ENCODE measurements around the gene OR6C2. TPM values are rescaled to one million over a fixed set of nuclear protein-coding genes. Genes with fewer than 3 reads are reported as not detected.

OR6C2 gene
- total and polyA plus RNA-seq, 9 donors: not detected

Other genes with a start within 250 kb of the OR6C2 start
- gene OR10A7, start 223.1 kb upstream of the OR6C2 start, total RNA-seq: not detected
- gene OR10A7, start 223.1 kb upstream of the OR6C2 start, polyA plus RNA-seq (ENCODE audit: insufficient read depth in 1 of 8, insufficient read length in 8 of 8, low replicate concordance in 1 of 8): not detected
- gene OR6C74, start 199.5 kb upstream of the OR6C2 start, total RNA-seq: not detected
- gene OR6C74, start 199.5 kb upstream of the OR6C2 start, polyA plus RNA-seq (ENCODE audit: insufficient read depth in 1 of 8, insufficient read length in 8 of 8, low replicate concordance in 1 of 8): not detected
- not detected for gene OR6C6, start 147.5 kb upstream of the OR6C2 start, total RNA-seq
- not detected for gene OR6C6, start 147.5 kb upstream of the OR6C2 start, polyA plus RNA-seq (ENCODE audit: insufficient read depth in 1 of 8, insufficient read length in 8 of 8, low replicate concordance in 1 of 8)
- not detected for gene OR6C1, start 129.7 kb upstream of the OR6C2 start, total RNA-seq
- gene OR6C1, start 129.7 kb upstream of the OR6C2 start, polyA plus RNA-seq (ENCODE audit: insufficient read depth in 1 of 8, insufficient read length in 8 of 8, low replicate concordance in 1 of 8): not detected
- gene OR6C3, start 113.3 kb upstream of the OR6C2 start, total RNA-seq: not detected
- gene OR6C3, start 113.3 kb upstream of the OR6C2 start, polyA plus RNA-seq (ENCODE audit: insufficient read depth in 1 of 8, insufficient read length in 8 of 8, low replicate concordance in 1 of 8): not detected
- not detected for gene OR6C75, start 81.1 kb upstream of the OR6C2 start, total RNA-seq
- under 1 TPM in 1 of 8 donors, not detected in 7; 0.06 TPM for gene OR6C75, start 81.1 kb upstream of the OR6C2 start, polyA plus RNA-seq (ENCODE audit: insufficient read depth in 1 of 8, insufficient read length in 8 of 8, low replicate concordance in 1 of 8)
- gene OR6C65, start 43.5 kb upstream of the OR6C2 start, total RNA-seq: not detected
- gene OR6C65, start 43.5 kb upstream of the OR6C2 start, polyA plus RNA-seq (ENCODE audit: insufficient read depth in 1 of 8, insufficient read length in 8 of 8, low replicate concordance in 1 of 8): not detected
- gene OR6C76, start 17.8 kb upstream of the OR6C2 start, total RNA-seq: not detected
- gene OR6C76, start 17.8 kb upstream of the OR6C2 start, polyA plus RNA-seq (ENCODE audit: insufficient read depth in 1 of 8, insufficient read length in 8 of 8, low replicate concordance in 1 of 8): not detected
- not detected for gene OR6C70, start 26.1 kb downstream of the OR6C2 start, total RNA-seq
- not detected for gene OR6C70, start 26.1 kb downstream of the OR6C2 start, polyA plus RNA-seq (ENCODE audit: insufficient read depth in 1 of 8, insufficient read length in 8 of 8, low replicate concordance in 1 of 8)
- gene OR6C68, start 48.3 kb downstream of the OR6C2 start, total RNA-seq: not detected
- not detected for gene OR6C68, start 48.3 kb downstream of the OR6C2 start, polyA plus RNA-seq (ENCODE audit: insufficient read depth in 1 of 8, insufficient read length in 8 of 8, low replicate concordance in 1 of 8)
- gene OR6C4, start 105.5 kb downstream of the OR6C2 start, total RNA-seq: not detected
- gene OR6C4, start 105.5 kb downstream of the OR6C2 start, polyA plus RNA-seq (ENCODE audit: insufficient read depth in 1 of 8, insufficient read length in 8 of 8, low replicate concordance in 1 of 8): under 1 TPM in 1 of 8 donors, not detected in 7; 0.12 TPM
- not detected for gene OR2AP1, start 128.4 kb downstream of the OR6C2 start, total RNA-seq
- not detected for gene OR2AP1, start 128.4 kb downstream of the OR6C2 start, polyA plus RNA-seq (ENCODE audit: insufficient read depth in 1 of 8, insufficient read length in 8 of 8, low replicate concordance in 1 of 8)
- gene OR10P1, start 192.8 kb downstream of the OR6C2 start, total RNA-seq: not detected
- gene OR10P1, start 192.8 kb downstream of the OR6C2 start, polyA plus RNA-seq (ENCODE audit: insufficient read depth in 1 of 8, insufficient read length in 8 of 8, low replicate concordance in 1 of 8): under 1 TPM in 1 of 8 donors, not detected in 7; 0.34 TPM

All from muscle of leg (tissue), 9 donors.